ENCODE data around the gene ERBB2.
"Not testable (repeated sequence)": the region's sequence is repeated elsewhere in the genome, so short reads cannot be mapped to it uniquely, and the experiment has no call there.

The ERBB2 gene

DNA sequence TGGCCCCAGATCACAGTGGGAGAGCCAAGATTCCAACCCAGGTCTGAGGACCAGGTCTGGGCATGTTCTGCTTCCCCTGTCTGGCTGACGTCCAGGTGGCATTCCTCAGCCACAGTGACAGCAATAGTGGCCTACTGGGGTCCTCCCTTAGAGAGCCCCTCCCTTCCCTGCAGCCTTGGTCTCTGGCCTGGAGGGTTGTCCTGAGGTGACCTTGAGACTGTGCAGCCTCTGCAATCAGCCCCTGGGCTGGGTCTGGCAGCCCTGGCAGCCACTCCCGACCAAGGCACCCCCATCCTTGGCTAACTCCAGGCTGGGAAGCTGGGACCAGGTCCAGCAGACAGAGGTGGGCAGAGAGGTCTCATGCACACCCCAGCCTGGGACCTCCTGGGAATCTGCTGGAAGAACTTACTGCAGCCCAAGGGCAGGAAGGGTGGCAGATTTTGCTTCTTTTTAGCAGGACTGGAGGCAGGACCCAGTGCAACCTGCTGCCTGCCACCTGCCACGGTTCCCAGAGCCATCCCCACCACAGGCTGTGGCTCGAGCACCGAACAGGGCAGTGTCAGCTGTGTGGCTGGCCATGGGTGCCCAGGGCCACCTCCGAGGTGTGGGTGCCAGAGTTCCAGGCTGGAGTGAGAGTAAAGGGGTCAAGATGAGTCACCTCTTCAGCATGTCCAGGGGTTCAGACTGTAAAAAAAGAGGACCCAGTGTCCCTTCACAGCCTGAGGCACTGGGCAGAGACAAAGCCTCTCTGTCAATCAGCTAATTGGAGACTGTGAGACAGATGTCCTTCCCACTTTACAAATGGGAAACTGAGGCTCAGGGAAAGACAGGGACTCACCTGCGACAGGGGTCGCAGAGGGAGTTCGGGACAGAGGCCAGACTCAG, 50.5 kb downstream of the ERBB2 start:
- no peak for DNase-seq

DNA sequence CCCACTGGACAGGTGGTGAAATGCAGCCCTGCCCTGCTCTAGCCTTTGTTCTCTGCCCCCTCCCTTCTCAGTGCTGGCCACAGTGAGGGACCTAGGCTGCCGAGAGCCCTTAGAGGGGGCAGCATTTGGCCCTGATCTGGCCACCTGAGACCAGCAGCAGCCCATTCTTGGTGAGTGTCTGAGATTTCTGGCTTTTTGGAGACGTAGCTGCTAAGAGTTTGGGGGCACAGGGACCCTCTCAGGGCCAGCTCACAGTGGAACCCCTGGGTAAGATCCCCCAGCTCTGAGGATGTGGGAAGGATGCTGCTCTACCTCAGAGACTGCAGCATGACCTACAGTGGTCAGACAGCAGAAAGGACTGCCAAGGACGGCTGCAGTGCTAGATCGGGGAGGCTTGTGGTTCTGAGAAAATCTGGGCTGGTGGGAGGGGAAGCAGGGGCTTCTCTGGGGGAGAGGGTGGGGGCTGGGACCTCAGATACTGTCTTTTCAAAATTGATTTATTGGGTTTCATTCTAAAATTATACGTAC, 51.2 kb downstream of the ERBB2 start:
- DNase-seq, result no peak

DNA sequence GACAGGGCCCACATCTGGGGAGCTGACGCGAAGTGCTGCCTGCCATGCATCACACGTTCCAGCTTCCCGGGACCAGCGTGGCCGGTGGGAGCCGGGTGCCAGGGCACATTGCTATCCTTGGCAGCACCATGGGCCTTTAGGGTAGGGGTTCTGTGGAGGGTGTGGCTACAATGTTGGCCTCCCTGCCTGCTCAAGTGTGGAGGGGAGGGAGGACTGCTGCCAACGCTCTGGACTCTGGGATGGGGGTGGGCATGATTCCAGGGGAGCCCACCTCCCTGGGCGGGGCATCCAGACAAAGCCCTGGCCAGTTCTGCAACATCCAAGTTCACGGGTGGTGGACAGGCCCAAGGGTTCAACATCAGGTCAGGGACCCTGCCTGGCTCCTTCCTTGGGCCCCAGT, 51.8 kb downstream of the ERBB2 start:
- no peak for DNase-seq

DNA sequence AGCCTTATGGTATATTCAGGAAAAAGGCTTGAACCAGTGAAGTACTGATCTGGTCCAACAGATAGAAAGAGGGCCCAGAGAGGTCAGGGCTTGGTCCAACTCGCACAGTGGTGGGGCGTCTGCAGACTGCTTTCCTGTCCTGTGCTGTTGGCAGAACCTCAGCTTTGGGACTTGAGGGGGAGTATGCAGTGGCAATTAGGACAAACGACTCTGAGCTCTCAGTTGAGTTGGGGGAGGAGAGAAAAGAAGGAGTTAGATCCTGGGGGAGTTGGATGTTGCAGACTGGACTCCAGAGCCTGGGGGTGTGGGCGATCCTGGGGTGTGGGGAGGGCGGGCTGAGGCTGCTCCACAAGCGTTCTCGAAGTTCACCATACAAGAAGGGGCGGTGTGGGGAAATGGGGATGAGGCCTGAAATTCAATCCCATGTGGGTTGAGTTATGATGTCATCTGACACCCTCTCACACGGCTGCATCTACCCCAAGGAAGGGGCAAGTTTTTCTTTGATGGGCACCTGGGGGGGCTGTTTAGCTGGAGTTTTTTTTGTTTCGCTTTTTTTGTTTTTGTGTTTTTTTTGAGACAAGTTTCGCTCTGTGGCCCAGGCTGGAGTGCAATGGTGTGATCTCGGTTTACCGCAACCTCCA, 52.5 kb downstream of the ERBB2 start:
- no peak for DNase-seq

DNA sequence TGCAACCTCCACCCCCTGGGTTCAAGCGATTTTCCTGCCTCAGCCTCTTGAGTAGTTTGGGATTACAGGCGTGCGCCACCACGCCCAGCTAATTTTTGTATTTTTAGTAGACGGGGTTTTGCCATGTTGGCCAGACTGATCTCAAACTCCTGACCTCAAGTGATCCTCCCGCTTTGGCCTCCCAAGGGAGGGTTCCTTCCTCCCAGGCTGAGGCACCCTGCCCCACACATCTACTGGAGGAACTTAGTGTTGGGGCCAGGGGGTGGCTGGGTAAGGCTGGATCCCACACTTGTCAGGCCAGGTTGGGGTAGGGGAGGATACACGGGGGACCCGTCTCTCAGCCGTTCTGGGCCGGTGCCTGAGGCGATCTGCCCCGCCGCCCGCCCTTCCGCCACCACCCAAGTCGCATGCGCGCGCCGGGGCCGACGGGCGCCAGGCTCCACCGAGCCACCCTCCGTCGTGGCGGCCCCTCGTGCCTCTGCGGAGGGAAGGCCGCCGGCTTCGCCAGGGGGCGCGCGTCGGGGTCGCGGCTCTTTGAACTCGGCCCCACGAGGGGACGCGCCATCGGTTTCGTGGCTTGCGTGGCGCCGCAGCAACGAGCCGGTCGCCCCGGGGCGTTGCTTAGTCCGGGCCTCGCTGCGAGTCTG, 53.8 kb downstream of the ERBB2 start:
- no peak for DNase-seq

DNA sequence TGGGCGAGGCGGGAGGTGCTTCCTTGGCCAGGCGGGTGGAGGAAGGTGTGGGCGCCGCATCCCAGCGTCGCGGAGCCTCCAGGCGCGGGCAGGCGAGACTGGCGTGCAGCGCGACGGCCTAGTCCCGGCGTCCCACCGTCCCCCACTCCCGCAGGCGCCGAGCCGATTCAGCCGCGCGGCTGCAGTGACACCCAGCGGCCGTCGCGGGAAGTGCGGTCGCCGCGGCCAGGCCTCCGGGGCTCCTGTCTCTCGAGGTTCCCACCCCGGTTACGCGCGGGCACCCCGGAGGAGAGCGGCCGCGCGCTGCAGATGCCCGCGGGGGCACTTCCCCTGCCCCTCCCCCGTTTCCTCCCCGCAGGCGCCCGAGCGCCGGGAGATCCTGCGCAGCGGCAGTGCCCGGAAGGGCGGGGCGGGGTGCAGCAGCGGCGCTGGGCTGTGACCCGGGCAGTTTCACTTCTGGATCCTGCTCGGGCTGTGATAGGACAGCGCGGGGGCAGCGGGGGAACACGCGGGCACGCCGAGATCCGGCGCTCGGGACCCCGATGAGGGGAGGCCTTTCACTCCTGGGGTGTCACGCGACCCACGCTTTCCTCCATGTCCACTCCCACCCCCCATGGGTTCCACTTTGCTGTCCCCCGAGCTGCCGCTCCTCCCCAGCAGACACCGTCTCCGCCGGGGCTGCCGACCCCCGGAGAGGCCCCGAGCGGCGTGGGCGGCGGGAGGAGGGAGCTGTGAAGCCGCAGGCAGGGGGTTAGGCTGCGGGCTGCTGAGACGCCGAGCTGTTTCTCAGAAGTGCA, 54.5 kb downstream of the ERBB2 start:
- peak; percentile 97 for DNase-seq

DNA sequence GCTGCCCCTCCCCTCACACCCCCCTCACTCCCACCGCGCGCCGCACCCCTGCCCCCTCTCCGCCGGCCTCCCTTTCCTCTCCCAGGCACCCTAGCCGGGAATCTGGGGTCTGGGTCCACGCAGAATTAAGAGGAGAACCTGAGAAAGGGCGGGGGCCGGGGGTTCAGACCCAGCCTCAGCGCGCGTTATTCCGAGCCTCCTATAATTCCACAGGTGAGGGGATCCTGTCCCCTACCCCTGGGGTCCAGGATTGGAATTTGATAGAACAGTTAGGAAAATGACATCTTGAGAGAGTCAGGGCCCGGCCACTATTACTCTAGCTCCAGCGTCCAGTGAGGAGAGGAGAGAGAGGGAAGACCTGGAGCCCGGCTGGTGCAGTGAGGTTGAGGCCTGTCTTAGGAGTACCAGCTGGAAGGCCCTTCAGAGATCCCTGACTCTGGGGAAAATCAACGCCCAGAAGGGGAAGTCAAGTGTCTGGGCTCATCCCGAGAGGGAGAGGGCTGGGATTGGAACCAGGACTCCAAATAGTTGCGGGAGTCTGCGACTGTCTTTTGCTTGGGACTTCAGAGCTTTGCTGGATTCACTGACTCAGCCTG, 55.2 kb downstream of the ERBB2 start:
- no peak for DNase-seq

DNA sequence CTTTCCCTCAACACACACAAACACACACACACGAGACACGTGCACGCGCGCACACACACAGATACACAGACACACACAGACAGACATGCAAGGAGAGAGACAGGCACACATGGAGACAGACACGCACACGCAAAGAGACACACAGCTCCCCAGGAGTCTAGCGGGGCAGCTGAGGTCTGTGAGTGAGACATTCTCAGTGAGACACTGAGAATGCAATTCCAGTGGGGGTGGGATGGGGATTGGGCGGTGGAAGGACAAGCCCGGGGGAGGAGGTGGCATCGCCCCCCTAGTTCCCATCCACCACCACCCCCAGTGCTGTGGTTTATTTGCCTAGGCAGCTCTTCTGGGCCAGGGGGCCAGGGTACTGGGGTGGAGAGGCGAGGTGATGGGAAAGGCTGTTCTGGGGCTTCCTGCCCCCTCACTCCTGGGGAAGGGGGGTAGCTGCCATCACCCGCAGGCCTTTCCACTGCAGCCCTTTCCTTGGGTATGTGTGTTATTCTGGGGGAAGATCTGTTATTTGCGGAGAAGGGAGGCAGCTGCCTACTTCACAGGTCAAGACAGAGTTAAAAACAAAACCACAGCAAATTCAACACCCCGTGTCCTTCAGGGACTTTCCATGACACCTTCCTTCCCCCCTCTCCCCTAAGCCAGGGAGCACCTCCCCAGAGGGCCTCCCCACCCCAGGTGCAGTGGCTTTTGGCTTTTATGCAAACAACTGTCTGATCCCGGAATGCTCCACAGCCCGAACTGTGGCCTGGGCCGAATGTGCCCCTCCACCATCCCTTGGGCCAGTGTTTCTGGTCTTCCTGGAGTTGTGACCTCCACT, 55.9 kb downstream of the ERBB2 start:
- DNase-seq, result no peak

DNA sequence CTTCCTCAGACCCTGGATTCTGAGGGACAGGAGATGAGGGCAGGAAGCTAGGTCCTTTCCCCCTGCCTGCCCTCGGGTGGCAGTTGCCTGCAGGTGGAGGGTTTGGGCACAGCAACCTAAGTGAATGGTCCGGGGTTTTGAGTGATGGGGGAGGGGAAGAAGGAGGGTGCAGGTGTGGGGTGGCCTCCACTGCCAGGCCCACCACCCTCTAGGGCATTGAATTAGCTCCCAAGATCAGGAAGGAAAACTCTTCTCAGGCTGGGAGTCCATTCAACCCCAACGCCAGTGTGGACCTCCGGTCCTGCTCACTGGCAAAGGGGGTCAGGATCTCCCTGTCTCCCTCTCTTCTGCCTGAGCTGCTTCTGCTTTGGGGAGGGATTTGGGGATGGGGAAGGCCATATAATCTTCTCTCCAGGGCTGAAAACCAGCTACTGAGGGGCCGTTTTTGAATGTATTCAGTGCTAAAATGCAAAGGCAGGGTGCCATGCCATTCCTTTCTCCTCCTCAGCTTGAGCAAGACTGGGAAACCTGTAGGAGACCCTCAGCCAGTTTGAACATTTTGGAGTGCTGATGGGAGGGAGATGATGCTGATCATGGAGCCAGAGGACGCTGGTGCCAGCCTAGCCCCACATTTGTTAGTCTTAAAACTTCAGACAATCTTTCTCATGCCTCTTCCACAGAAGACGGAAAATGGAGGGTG, 56.7 kb downstream of the ERBB2 start:
- DNase-seq, result no peak

DNA sequence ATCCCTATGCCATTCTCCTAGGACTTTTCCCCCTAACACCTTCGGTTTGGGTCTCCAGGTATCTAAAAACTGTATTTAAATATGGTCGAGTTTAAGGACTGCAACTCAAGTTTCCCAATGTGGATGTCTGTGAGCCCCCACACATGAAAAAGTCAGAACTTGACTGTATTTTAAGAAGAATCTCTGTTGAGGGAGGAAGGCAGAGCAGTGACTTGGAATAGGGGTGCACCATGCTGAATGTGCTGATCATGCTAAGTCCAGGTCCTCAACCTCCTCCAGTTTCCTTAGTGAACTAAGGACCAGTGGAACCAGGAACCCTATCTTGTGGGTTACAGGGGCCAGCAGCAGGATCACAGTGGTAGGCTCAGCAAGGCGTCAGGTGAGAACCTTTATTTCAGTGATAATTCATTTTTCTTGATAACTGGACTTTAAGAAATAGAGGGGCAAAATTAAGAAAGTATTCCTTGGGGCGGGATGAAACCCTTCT, 57.4 kb downstream of the ERBB2 start:
- no peak for DNase-seq

DNA sequence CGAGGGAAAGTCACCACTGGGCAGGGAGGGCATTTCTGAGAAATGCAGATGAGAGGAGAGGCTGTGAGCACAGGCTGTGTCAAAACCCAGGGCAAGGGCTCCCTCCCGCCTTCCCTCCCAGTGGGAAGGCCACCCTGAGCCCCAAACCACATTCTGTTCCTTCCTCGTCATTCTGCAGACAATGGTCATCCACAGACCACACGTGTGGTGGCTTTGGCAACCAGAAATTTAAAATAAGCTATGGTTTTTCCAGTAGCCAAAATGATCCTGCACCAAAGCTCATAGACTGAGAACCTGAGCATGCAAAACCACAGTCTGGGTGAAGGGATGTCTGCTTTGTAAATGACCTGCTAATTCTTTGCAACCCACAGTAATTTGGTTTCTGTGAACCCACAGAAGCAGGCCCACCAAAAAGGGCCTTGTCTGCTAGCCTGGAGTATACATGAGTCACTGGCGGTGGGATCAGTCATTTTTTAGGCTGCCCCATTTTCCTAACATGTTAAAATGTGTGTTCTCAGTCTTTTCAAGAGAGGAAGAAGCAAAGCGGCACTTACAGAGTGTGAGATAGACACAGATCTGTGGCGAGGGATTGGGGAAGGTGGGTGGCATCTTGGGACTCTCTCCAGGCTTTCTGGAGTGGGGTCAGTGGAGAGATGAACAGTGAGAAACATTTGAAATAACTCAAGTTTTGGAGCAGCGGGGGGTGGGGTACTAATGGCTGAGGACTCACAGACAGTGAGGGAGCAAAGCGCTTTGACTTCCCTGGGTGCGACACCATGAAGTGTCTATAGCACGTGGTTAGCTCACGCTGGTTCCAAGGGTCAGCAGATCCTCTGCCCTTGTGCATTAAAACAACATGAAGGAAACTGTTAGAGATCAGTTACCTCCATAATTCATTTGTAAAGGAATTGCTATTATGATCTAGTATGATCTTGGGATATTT, 58.3 kb downstream of the ERBB2 start:
- DNase-seq, result no peak

DNA sequence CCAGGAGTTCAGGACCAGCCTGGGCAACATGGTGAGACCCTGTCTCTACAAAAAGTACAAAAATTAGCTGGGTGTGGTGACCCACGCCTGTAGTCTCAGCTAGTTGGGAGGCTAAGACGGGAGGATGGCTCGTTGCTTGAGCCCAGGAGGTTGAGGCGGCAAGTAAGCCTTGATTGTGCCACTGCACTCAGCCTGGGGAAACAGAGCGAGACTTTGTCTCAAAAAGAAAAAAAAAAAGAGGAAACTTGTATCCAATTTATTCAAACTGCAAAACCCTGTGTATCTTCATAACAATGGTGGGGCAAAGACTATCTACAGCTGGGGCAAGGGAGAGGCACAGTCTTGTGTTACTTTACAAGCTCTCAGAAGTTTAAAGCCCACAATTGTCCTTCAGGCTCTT, 59.3 kb downstream of the ERBB2 start:
- DNase-seq, result no peak

DNA sequence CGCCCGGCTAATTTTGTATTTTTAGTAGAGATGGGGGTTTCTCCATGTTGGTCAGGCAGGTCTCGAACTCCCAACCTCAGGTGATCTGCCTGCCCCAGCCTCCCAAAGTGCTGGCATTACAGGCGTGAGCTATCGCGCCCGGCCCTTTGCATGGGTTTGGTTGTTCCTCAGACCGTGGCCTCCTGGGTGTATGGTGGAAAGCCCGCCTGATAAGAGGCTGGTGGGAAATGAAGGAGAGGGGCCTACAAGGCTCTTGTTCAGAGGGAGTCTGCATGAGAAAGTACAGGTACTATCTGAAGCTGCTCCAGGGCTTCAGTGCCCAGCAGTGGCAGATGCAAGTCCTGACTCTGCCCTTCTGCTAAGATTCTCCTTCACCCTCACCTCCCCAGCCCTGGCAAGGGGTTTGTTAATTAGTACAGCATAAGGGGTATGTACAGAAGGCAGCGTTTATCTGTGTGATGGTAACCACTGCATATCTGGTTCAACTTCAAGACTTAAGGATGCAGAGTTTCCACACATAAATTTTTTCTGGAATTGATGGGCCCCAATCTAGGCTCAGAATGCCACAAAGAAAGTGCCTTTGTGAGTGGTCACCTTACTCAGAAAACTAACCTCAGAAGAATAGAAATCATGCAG, 62.1 kb downstream of the ERBB2 start:
- DNase-seq, result no peak

DNA sequence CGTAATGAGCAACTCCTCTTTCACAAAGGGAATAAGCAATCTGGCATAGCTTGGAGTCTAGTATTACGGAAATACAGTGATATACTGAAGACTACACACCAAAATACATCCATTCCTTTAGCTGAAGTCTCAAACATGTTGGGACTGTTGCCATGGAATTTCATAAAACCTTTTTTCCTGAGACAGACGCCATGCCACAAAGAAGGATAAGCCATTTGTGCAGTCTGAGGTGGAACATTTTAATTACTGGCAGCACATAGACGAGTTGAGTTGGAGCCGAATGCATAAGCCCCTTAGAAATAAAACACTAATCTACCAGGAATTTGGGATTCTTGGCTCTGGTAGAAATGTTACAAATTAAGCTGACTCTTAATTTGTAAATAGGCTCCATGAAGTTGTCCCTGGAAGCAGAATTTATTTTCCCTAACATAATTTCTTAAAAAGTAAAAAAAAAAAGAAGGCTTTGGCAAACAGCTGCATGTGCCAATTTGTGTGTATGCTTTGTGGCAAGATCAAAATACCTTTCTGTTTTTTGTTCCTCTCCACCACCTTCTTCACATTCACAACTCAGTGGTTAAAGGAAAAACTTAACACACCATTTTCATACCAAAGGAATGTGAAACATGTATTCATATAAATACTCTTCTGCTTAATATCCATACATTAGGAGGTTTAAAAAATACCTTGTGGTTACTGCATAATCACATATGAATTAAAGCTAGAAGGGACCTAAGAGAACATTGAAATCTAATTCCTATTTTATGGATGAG, 63.4 kb downstream of the ERBB2 start:
- DNase-seq, result no peak

DNA sequence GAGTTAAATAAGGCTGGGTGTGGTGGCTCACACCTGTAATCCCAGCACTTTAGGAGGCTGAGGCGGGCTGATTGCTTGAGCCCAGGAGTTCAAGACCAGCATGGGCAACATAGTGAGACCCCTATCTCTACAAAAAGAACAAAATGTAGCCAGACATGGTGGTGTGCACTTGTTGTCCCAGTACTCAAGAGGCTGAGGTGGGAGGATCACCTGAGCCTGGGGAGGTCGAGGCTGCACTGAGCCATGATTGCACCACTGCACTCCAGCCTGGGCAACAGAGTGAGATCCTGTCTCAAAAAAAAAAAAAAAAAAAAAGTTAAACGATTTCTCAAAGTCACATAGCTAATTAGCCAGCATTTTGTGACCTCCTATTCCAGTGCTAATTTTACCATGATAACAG, 64.3 kb downstream of the ERBB2 start:
- not testable (repeated sequence) for DNase-seq

DNA sequence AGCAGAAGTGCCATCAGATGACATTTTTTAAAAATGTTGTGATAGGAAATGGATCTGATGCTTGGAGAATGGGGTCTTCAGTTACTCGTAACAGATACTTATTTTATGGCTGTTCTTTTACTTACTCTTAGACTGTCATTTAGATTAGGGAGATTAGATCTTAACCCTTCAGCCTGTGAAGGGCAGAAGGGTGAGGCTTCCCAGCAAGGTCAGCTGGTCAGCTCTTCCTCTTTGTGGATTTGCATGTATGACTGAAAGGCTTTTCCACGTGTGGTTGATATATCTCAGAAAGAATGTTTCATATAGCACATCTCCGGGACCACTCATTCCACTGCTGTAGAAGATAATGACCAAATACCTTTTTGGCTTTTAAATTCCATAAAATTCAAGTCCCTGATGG, 65.3 kb downstream of the ERBB2 start:
- DNase-seq, result no peak

DNA sequence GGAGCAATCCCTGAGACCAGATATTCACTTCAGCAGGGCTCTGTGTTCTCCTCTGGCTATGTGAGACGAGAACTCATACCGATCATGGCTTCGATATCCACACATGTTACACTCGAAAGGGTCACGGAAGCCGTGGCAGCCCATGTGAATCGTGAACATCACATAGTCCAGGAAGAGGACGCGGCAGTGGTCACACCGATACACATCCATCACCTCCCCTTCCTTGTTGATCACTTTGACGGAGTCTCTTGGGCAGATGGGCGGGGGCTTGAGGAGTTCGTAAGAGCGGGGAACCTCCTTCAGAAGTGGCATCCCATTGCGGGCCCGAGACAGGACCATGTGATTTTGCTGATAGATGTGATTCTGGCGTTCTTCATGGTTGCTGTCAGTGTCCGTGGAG, 65.9 kb downstream of the ERBB2 start:
- no peak for DNase-seq

DNA sequence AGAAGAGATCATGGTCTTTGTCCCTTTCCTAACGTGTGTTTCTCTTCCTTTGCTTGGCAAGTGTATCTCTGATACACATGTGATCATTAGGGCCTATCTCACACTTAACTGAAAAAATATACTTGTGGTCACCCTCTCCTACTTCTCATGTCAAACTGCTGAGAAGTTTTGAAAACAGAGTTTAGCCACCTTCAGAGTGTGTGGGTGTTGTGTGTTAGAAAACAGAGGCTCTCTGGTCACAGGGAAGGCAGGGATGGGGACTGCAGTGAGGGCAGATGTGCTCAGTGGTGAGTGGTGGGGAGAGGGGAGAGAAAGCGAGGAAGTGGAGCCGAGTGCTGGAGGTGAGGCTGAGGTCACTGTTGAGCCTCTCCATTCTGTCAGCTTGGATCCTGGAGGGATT, 67.3 kb downstream of the ERBB2 start:
- DNase-seq, result no peak
